Measurements from ENCODE around the gene MCU. TPM values are rescaled to one million over a fixed set of nuclear protein-coding genes. Genes with fewer than 3 reads are reported as not detected.
A peak's percentile ranks its signal among the peaks of the same experiment; 100 is the strongest.

The MCU gene
- total and polyA plus RNA-seq, 8 donors, result 15.2 to 90.1 (median 31.0) TPM

- H3K27ac ChIP-seq, result peak overlapping the region in 1 of 5 donors; percentile 38
- H3K4me1 ChIP-seq, result peaks cover 13 to 61% (median 35%) of the 10 kb centered on the region in 4 donors
- no peak overlapping the region for H3K4me3 ChIP-seq
- H3K36me3 ChIP-seq, result peaks cover 0 to 19% (median 11%) of the 10 kb centered on the region in 4 donors
- WGBS, 5 donors, result 72 to 77% (median 76%) methylated on average over 5 of the region's 5 CpGs
- no peaks in the 10 kb centered on the region for H3K27me3 ChIP-seq
- H3K9me3 ChIP-seq, result no peaks in the 10 kb centered on the region
- no peak for TF ChIP-seq POLR2AphosphoS5 (IDR thresholded peaks at IDR 0.05)
- TF ChIP-seq, protein P1, sequence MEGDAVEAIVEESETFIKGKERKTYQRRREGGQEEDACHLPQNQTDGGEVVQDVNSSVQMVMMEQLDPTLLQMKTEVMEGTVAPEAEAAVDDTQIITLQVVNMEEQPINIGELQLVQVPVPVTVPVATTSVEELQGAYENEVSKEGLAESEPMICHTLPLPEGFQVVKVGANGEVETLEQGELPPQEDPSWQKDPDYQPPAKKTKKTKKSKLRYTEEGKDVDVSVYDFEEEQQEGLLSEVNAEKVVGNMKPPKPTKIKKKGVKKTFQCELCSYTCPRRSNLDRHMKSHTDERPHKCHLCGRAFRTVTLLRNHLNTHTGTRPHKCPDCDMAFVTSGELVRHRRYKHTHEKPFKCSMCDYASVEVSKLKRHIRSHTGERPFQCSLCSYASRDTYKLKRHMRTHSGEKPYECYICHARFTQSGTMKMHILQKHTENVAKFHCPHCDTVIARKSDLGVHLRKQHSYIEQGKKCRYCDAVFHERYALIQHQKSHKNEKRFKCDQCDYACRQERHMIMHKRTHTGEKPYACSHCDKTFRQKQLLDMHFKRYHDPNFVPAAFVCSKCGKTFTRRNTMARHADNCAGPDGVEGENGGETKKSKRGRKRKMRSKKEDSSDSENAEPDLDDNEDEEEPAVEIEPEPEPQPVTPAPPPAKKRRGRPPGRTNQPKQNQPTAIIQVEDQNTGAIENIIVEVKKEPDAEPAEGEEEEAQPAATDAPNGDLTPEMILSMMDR (IDR thresholded peaks at IDR 0.05), result peak in 5 of 7 experiments; percentile 42 to 66 (median 53)
- intact Hi-C loops (cut with DNase I; ENCODE audit: low total_unique reads), result loop anchor here (10.0 kb wide), 2 partner anchors 140 to 470 kb away; partner anchors contain the start of gene MCU
- DNase-seq, result peak; percentile 43 to 89
Measured at GRCh38 chr10:72834183-72834825, 142.4 kb downstream of the MCU start.

- DNase-seq, result no peak
Measured at GRCh38 chr10:72840319-72840718, 148.4 kb downstream of the MCU start.

GRCh38 chr10:72841487-72841886, 149.5 kb downstream of the MCU start:
- Histone ChIP-seq H3K27ac (no peak overlapping the region), H3K4me3 (no peak overlapping the region), H3K27me3 (no peaks in the 10 kb centered on the region), H3K4me1 (peaks cover 0 to 3% (median 0%) of the 10 kb centered on the region in 4 donors), H3K36me3 (peaks cover 0 to 6% (median 0%) of the 10 kb centered on the region in 4 donors), H3K9me3 (no peaks in the 10 kb centered on the region)
- intact Hi-C loops (cut with DNase I; ENCODE audit: low total_unique reads), result no loop called here
- DNase-seq, result no peak
- 69 to 91% (median 85%) methylated on average over 5 of the region's 5 CpGs for WGBS, 5 donors
- TF ChIP-seq POLR2A (IDR thresholded peaks at IDR 0.05) (no peak), EP300 (IDR thresholded peaks at IDR 0.05) (no peak), POLR2AphosphoS5 (IDR thresholded peaks at IDR 0.05) (no peak)
- TF ChIP-seq, protein P1 (IDR thresholded peaks at IDR 0.05), result no peak

More at GRCh38 chr10:72840319-72840718, 148.4 kb downstream of the MCU start:
- Histone ChIP-seq H3K4me3 (no peak overlapping the region), H3K4me1 (peaks cover 0 to 8% (median 0%) of the 10 kb centered on the region in 4 donors), H3K36me3 (peaks cover 0 to 13% (median 2%) of the 10 kb centered on the region in 4 donors), H3K9me3 (no peaks in the 10 kb centered on the region), H3K27ac (no peak overlapping the region), H3K27me3 (no peaks in the 10 kb centered on the region)
- intact Hi-C loops (cut with DNase I; ENCODE audit: low total_unique reads), result no loop called here
- TF ChIP-seq POLR2A (IDR thresholded peaks at IDR 0.05), result no peak
- no peak for TF ChIP-seq EP300 (IDR thresholded peaks at IDR 0.05)
- no peak for TF ChIP-seq POLR2AphosphoS5 (IDR thresholded peaks at IDR 0.05)
- TF ChIP-seq, protein P1 (IDR thresholded peaks at IDR 0.05), result no peak

- no peaks in the 10 kb centered on the region for H3K27me3 ChIP-seq
- H3K36me3 ChIP-seq, result peaks cover 0 to 6% (median 0%) of the 10 kb centered on the region in 4 donors
- no peaks in the 10 kb centered on the region for H3K4me1 ChIP-seq
- TF ChIP-seq POLR2AphosphoS5 (IDR thresholded peaks at IDR 0.05) (no peak), EP300 (IDR thresholded peaks at IDR 0.05) (no peak), POLR2A (IDR thresholded peaks at IDR 0.05) (no peak)
- H3K27ac ChIP-seq, result no peak overlapping the region
- H3K9me3 ChIP-seq, result no peaks in the 10 kb centered on the region
- no peak overlapping the region for H3K4me3 ChIP-seq
- intact Hi-C loops (cut with DNase I; ENCODE audit: low total_unique reads), result no loop called here
- WGBS, 5 donors, result 78 to 87% (median 80%) methylated on average over 2 of the region's 2 CpGs
- DNase-seq, result no peak
Measured at GRCh38 chr10:72842164-72842563, 150.2 kb downstream of the MCU start.

DNA sequence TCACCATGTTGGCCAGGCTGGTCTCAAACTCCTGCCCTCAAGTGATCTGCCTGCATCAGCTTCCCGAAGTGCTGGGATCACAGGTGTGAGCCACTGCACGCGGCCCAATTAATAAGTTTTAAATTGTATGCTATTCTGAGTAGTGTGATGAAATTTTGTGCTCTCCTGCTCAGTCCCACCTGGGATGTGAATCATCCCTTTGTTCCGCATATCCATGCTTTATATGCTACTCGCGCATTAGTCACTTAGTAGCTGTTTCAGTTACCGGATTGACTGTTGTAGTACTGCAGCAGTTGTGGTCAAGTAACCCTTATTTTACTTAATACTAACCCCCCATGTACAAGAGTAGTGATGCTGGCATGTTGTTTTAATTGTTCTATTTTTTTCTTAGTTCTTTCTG, 154.3 kb downstream of the MCU start:
- Histone ChIP-seq H3K36me3 (peaks cover 0 to 3% (median 0%) of the 10 kb centered on the region in 4 donors), H3K4me1 (no peaks in the 10 kb centered on the region), H3K27me3 (no peaks in the 10 kb centered on the region), H3K4me3 (no peak overlapping the region), H3K9me3 (peaks cover 0 to 3% (median 1%) of the 10 kb centered on the region in 4 donors), H3K27ac (no peak overlapping the region)
- no peak for DNase-seq
- 78 to 90% (median 86%) methylated on average over 6 to 7 of the region's 7 CpGs for WGBS, 5 donors
- no peak for TF ChIP-seq EP300 (IDR thresholded peaks at IDR 0.05)
- TF ChIP-seq, protein P1 (IDR thresholded peaks at IDR 0.05), result no peak
- no peak for TF ChIP-seq POLR2A (IDR thresholded peaks at IDR 0.05)
- TF ChIP-seq POLR2AphosphoS5 (IDR thresholded peaks at IDR 0.05), result no peak
- intact Hi-C loops (cut with DNase I; ENCODE audit: low total_unique reads), result no loop called here

Data from stomach (tissue), 9 donors.